ENCODE data around the gene RAPGEF6. TPM values are rescaled to one million over a fixed set of nuclear protein-coding genes. Genes with fewer than 3 reads are reported as not detected.

Gene RAPGEF6
- total RNA-seq, 1 experiment from 2014 or later: 25.0 TPM

GRCh38 chr5:131644370-131644769 lies 9.3 kb upstream of the RAPGEF6 start:
- peaks cover 17% of the 10 kb centered on the region; the same call in 1 of the 2 replicates for H3K36me3 ChIP-seq (ENCODE audit: control insufficient read depth, insufficient read depth, low read length)
- CTCF ChIA-PET: no interaction called here
- POLR2A ChIA-PET: no interaction called here
- H3K27ac ChIP-seq (ENCODE audit: low read length): no peak overlapping the region
- no peak for ATAC-seq
- no peaks in the 10 kb centered on the region for H3K4me1 ChIP-seq (ENCODE audit: control insufficient read depth, insufficient read depth, low read length)
- intact Hi-C loops (cut with micrococcal nuclease; ENCODE audit: unreplicated experiment): no loop called here
- H3K4me3 ChIP-seq (ENCODE audit: low read depth in 2 of 2, low read length in 2 of 2): no peak overlapping the region
- BruUV-seq (replicated peaks): no TSS peak
- H3K27me3 ChIP-seq (ENCODE audit: control insufficient read depth, insufficient read depth, low read length): no peaks in the 10 kb centered on the region
- no peaks in the 10 kb centered on the region for H3K9me3 ChIP-seq (ENCODE audit: control insufficient read depth, insufficient read depth, low read depth, low read length)
- DNase-seq (ENCODE audit: low read depth, low spot score): no peak
- no peak for TF ChIP-seq SIN3A (IDR thresholded peaks at IDR 0.05; ENCODE audit: borderline replicate concordance, insufficient read depth, low read depth, low read length)
- no peak for TF ChIP-seq CTCF (IDR thresholded peaks at IDR 0.05)
- TF ChIP-seq REST (IDR thresholded peaks at IDR 0.05; ENCODE audit: insufficient read depth in 1 of 2, low read depth in 2 of 2, low read length in 1 of 2): no peak
- no peak for TF ChIP-seq POLR2AphosphoS5 (IDR thresholded peaks at IDR 0.05; ENCODE audit: low read depth, low read length)
- no peak for TF ChIP-seq TCF7L2 (IDR thresholded peaks at IDR 0.05; ENCODE audit: low read depth, low read length)
- in situ Hi-C loops (cut with HindIII; ENCODE audit: low pct_unique_long_range_greater_than_20kb, low sequenced_read_pairs): no loop called here

- ATAC-seq: no peak
- peaks cover 7% of the 10 kb centered on the region for H3K4me1 ChIP-seq (ENCODE audit: control insufficient read depth, insufficient read depth, low read length)
- in situ Hi-C loops (cut with HindIII; ENCODE audit: low pct_unique_long_range_greater_than_20kb, low sequenced_read_pairs): no loop called here
- no peak overlapping the region for H3K27ac ChIP-seq (ENCODE audit: low read length)
- no peak overlapping the region for H3K4me3 ChIP-seq (ENCODE audit: low read depth in 2 of 2, low read length in 2 of 2)
- no peak for TF ChIP-seq SIN3A (IDR thresholded peaks at IDR 0.05; ENCODE audit: borderline replicate concordance, insufficient read depth, low read depth, low read length)
- no peak for TF ChIP-seq REST (IDR thresholded peaks at IDR 0.05; ENCODE audit: insufficient read depth in 1 of 2, low read depth in 2 of 2, low read length in 1 of 2)
- no peak for TF ChIP-seq CTCF (IDR thresholded peaks at IDR 0.05)
- TF ChIP-seq TCF7L2 (IDR thresholded peaks at IDR 0.05; ENCODE audit: low read depth, low read length): no peak
- TF ChIP-seq POLR2AphosphoS5 (IDR thresholded peaks at IDR 0.05; ENCODE audit: low read depth, low read length): no peak
- H3K9me3 ChIP-seq (ENCODE audit: control insufficient read depth, insufficient read depth, low read depth, low read length): no peaks in the 10 kb centered on the region
- intact Hi-C loops (cut with micrococcal nuclease; ENCODE audit: unreplicated experiment): no loop called here
- no peak for DNase-seq (ENCODE audit: low read depth, low spot score)
- ChIA-PET CTCF (no interaction called here), POLR2A (no interaction called here)
- no TSS peak for BruUV-seq (replicated peaks)
- H3K36me3 ChIP-seq (ENCODE audit: control insufficient read depth, insufficient read depth, low read length): 0 out of 2 replicates have a peak, but pooled peaks cover 14% of the 10 kb centered on the region
- H3K27me3 ChIP-seq (ENCODE audit: control insufficient read depth, insufficient read depth, low read length): no peaks in the 10 kb centered on the region
These were observed 6.5 kb upstream of the RAPGEF6 start for GRCh38 chr5:131641494-131641893.
